Naive B cell (primary cell): ENCODE data around the gene KCNH2. TPM values are rescaled to one million over a fixed set of nuclear protein-coding genes. Genes with fewer than 3 reads are reported as not detected.
A peak's percentile ranks its signal among the peaks of the same experiment; 100 is the strongest.
"Not testable (repeated sequence)": the region's sequence is repeated elsewhere in the genome, so short reads cannot be mapped to it uniquely, and the experiment has no call there.

ENCODE experiments used
- ATAC-seq, 2 donors: fragments of 150-1000 bp; cut with Tn5 transposase; 2 replicates each; pipeline ENCODE4 v1.10.0; 2021; ENCODE audit warnings: low read depth in 2 of 2, mild to moderate bottlenecking in 2 of 2, moderate library complexity in 2 of 2
- DNase-seq: peaks from one replicate; pipeline ENCODE4 v3.0.0; 2022
- H3K27ac Mint-ChIP-seq, 6 donors: one replicate each; pipeline ENCODE4 v1.8.0; 2020 to 2022; ENCODE audit warnings: mild to moderate bottlenecking in 6 of 6, mixed read lengths in 6 of 6, moderate library complexity in 5 of 6, inconsistent platforms in 2 of 6
- H3K27me3 Mint-ChIP-seq, 3 donors: one replicate each; pipeline ENCODE4 v1.8.0; 2021 to 2022; ENCODE audit warnings: mixed read lengths in 3 of 3, mild to moderate bottlenecking in 1 of 3
- H3K36me3 Mint-ChIP-seq, 2 donors: one replicate each; pipeline ENCODE4 v1.8.0; 2020 to 2022; ENCODE audit warnings: mixed read lengths in 2 of 2, inconsistent platforms in 1 of 2, mild to moderate bottlenecking in 1 of 2
- H3K4me1 Mint-ChIP-seq, 3 donors: one replicate each; pipeline ENCODE4 v1.8.0; 2020 to 2022; ENCODE audit warnings: mixed read lengths in 3 of 3, inconsistent platforms in 1 of 3, mild to moderate bottlenecking in 1 of 3, moderate library complexity in 1 of 3
- H3K4me3 Mint-ChIP-seq, 8 donors: one replicate each; pipeline ENCODE4 v1.8.0; 2020 to 2022; ENCODE audit warnings: mild to moderate bottlenecking in 8 of 8, mixed read lengths in 8 of 8, moderate library complexity in 8 of 8, inconsistent platforms in 2 of 8
- H3K9me3 Mint-ChIP-seq, 7 donors: one replicate each; pipeline ENCODE4 v1.8.0; 2020 to 2022; ENCODE audit warnings: mixed read lengths in 7 of 7, mild to moderate bottlenecking in 5 of 7, inconsistent platforms in 2 of 7, moderate library complexity in 1 of 7
- polyA plus RNA-seq, 6 donors: library from polyadenylated mRNA; unstranded; fragments of 300-500 nt; fragmentation: Illumina TruSeq; gene quantifications; one replicate each; pipeline ENCODE4 v1.2.3, GENCODE V29; 2021; ENCODE audit warnings: low read depth in 6 of 6

Gene KCNH2
- polyA plus RNA-seq, 6 donors from 2014 or later, result 0.17 to 0.29 (median 0.29) TPM; not detected in 3

GRCh38 chr7:151017370-151017952 lies 39.3 kb upstream of the KCNH2 start:
- Mint-ChIP-seq H3K27me3 (peaks cover 39 to 73% (median 41%) of the 10 kb centered on the region in 3 donors), H3K4me3 (peak overlapping the region; percentile 63 to 93 (median 88)), H3K9me3 (no peaks in the 10 kb centered on the region), H3K36me3 (no peaks in the 10 kb centered on the region), H3K27ac (peak overlapping the region; percentile 31 to 97 (median 86)), H3K4me1 (peaks cover 47 to 54% (median 48%) of the 10 kb centered on the region in 3 donors)
- ATAC-seq (no peak), DNase-seq (peak; percentile 17)

GRCh38 chr7:151016942-151017341 lies 38.8 kb upstream of the KCNH2 start:
- ATAC-seq (no peak), DNase-seq (no peak)
- Mint-ChIP-seq H3K27ac (peak overlapping the region in 4 of 6 donors; percentile 81 to 97 (median 95)), H3K36me3 (no peaks in the 10 kb centered on the region), H3K4me1 (peaks cover 49 to 56% (median 50%) of the 10 kb centered on the region in 3 donors), H3K27me3 (peaks cover 39 to 73% (median 40%) of the 10 kb centered on the region in 3 donors), H3K9me3 (no peaks in the 10 kb centered on the region), H3K4me3 (peak overlapping the region in 4 of 8 donors; percentile 63 to 88 (median 76))

GRCh38 chr7:151016505-151016904 lies 38.4 kb upstream of the KCNH2 start:
- Mint-ChIP-seq H3K27ac (peak overlapping the region in 5 of 6 donors; percentile 31 to 97 (median 94)), H3K36me3 (no peaks in the 10 kb centered on the region), H3K9me3 (no peaks in the 10 kb centered on the region), H3K27me3 (peaks cover 34 to 73% (median 40%) of the 10 kb centered on the region in 3 donors), H3K4me3 (peak overlapping the region in 4 of 8 donors; percentile 22 to 63 (median 53)), H3K4me1 (peaks cover 49 to 56% (median 50%) of the 10 kb centered on the region in 3 donors)
- ATAC-seq, result no peak
- DNase-seq, result no peak

- no peak for ATAC-seq
- DNase-seq, result no peak
- Mint-ChIP-seq H3K27me3 (peaks cover 29 to 71% (median 36%) of the 10 kb centered on the region in 3 donors), H3K9me3 (no peaks in the 10 kb centered on the region), H3K27ac (peak overlapping the region; percentile 27 to 97 (median 92)), H3K4me1 (peaks cover 49 to 58% (median 52%) of the 10 kb centered on the region in 3 donors), H3K36me3 (no peaks in the 10 kb centered on the region), H3K4me3 (peak overlapping the region in 4 of 8 donors; percentile 22 to 61 (median 49))
These were observed 37.8 kb upstream of the KCNH2 start for GRCh38 chr7:151015967-151016366.

- peaks cover 52 to 64% (median 54%) of the 10 kb centered on the region in 3 donors for H3K4me1 Mint-ChIP-seq
- no peaks in the 10 kb centered on the region for H3K9me3 Mint-ChIP-seq
- H3K27me3 Mint-ChIP-seq, result peaks cover 19 to 71% (median 35%) of the 10 kb centered on the region in 3 donors
- no peak for ATAC-seq
- H3K4me3 Mint-ChIP-seq, result peak overlapping the region; percentile 78 to 98 (median 96)
- H3K36me3 Mint-ChIP-seq, result no peaks in the 10 kb centered on the region
- peak overlapping the region; percentile 91 to 100 (median 96) for H3K27ac Mint-ChIP-seq
- no peak for DNase-seq
These were observed 36.8 kb upstream of the KCNH2 start for GRCh38 chr7:151014950-151015349.

- H3K27me3 Mint-ChIP-seq, result peaks cover 9 to 69% (median 34%) of the 10 kb centered on the region in 3 donors
- ATAC-seq, result peak; percentile 67 to 71
- no peaks in the 10 kb centered on the region for H3K9me3 Mint-ChIP-seq
These were observed 35.8 kb upstream of the KCNH2 start for GRCh38 chr7:151013733-151014497.

GRCh38 chr7:151013356-151013732 lies 35.2 kb upstream of the KCNH2 start:
- peaks cover 44 to 54% (median 45%) of the 10 kb centered on the region in 3 donors for H3K4me1 Mint-ChIP-seq
- no peak for ATAC-seq

More at GRCh38 chr7:151013733-151014497, 35.8 kb upstream of the KCNH2 start:
- peak; percentile 89 for DNase-seq
- H3K36me3 Mint-ChIP-seq, result no peaks in the 10 kb centered on the region
- H3K27ac Mint-ChIP-seq, result peak overlapping the region; percentile 94 to 100 (median 98)
- H3K4me1 Mint-ChIP-seq, result peaks cover 46 to 56% (median 48%) of the 10 kb centered on the region in 3 donors
- H3K4me3 Mint-ChIP-seq, result peak overlapping the region; percentile 85 to 98 (median 96)

GRCh38 chr7:151012911-151013347 lies 34.8 kb upstream of the KCNH2 start:
- peak; percentile 25 for DNase-seq
- Mint-ChIP-seq H3K27ac (peak overlapping the region; percentile 93 to 98 (median 96)), H3K36me3 (no peaks in the 10 kb centered on the region), H3K4me3 (peak overlapping the region in 7 of 8 donors; percentile 53 to 96 (median 81)), H3K4me1 (peaks cover 42 to 54% (median 45%) of the 10 kb centered on the region in 3 donors), H3K9me3 (no peaks in the 10 kb centered on the region), H3K27me3 (peaks cover 2 to 69% (median 31%) of the 10 kb centered on the region in 3 donors)
- ATAC-seq, result peak; percentile 16 to 18

More at GRCh38 chr7:151013356-151013732, 35.2 kb upstream of the KCNH2 start:
- no peaks in the 10 kb centered on the region for H3K36me3 Mint-ChIP-seq
- no peaks in the 10 kb centered on the region for H3K9me3 Mint-ChIP-seq
- peak overlapping the region; percentile 85 to 98 (median 96) for H3K4me3 Mint-ChIP-seq
- DNase-seq, result no peak
- H3K27me3 Mint-ChIP-seq, result peaks cover 6 to 69% (median 31%) of the 10 kb centered on the region in 3 donors
- peak overlapping the region; percentile 93 to 100 (median 98) for H3K27ac Mint-ChIP-seq

GRCh38 chr7:151012031-151012692 lies 34.0 kb upstream of the KCNH2 start:
- no peak for DNase-seq
- H3K9me3 Mint-ChIP-seq, result no peaks in the 10 kb centered on the region
- H3K4me1 Mint-ChIP-seq, result peaks cover 39 to 47% (median 40%) of the 10 kb centered on the region in 3 donors
- no peaks in the 10 kb centered on the region for H3K36me3 Mint-ChIP-seq
- peak overlapping the region; percentile 93 to 98 (median 95) for H3K27ac Mint-ChIP-seq
- peaks cover 0 to 76% (median 31%) of the 10 kb centered on the region in 3 donors for H3K27me3 Mint-ChIP-seq
- H3K4me3 Mint-ChIP-seq, result peak overlapping the region in 7 of 8 donors; percentile 4 to 96 (median 53)
- no peak for ATAC-seq

- H3K27me3 Mint-ChIP-seq, result peaks cover 0 to 77% (median 31%) of the 10 kb centered on the region in 3 donors
- not testable (repeated sequence) for H3K9me3 Mint-ChIP-seq, H3K36me3 Mint-ChIP-seq, DNase-seq, ATAC-seq
- peak overlapping the region in 2 of 8 donors; percentile 73 to 96 for H3K4me3 Mint-ChIP-seq
- peaks cover 39 to 47% (median 40%) of the 10 kb centered on the region in 3 donors for H3K4me1 Mint-ChIP-seq
- H3K27ac Mint-ChIP-seq, result peak overlapping the region; percentile 66 to 98 (median 94)
These were observed 33.5 kb upstream of the KCNH2 start for GRCh38 chr7:151011616-151012015.

GRCh38 chr7:151011097-151011409 lies 32.9 kb upstream of the KCNH2 start:
- ATAC-seq, result no peak
- H3K4me3 Mint-ChIP-seq, result peak overlapping the region in 2 of 8 donors; percentile 1 to 15

GRCh38 chr7:151010307-151011096 lies 32.4 kb upstream of the KCNH2 start:
- peaks cover 32 to 44% (median 38%) of the 10 kb centered on the region in 3 donors for H3K4me1 Mint-ChIP-seq
- no peaks in the 10 kb centered on the region for H3K9me3 Mint-ChIP-seq
- ATAC-seq (no peak), DNase-seq (no peak)
- no peaks in the 10 kb centered on the region for H3K36me3 Mint-ChIP-seq
- H3K27ac Mint-ChIP-seq, result peak overlapping the region in 5 of 6 donors; percentile 28 to 97 (median 69)
- peak overlapping the region in 2 of 8 donors; percentile 15 to 55 for H3K4me3 Mint-ChIP-seq
- peaks cover 0 to 69% (median 34%) of the 10 kb centered on the region in 3 donors for H3K27me3 Mint-ChIP-seq

More at GRCh38 chr7:151011097-151011409, 32.9 kb upstream of the KCNH2 start:
- no peak for DNase-seq
- no peaks in the 10 kb centered on the region for H3K36me3 Mint-ChIP-seq
- H3K9me3 Mint-ChIP-seq, result no peaks in the 10 kb centered on the region
- H3K4me1 Mint-ChIP-seq, result peaks cover 34 to 47% (median 40%) of the 10 kb centered on the region in 3 donors
- H3K27me3 Mint-ChIP-seq, result peaks cover 0 to 72% (median 31%) of the 10 kb centered on the region in 3 donors
- H3K27ac Mint-ChIP-seq, result peak overlapping the region; percentile 28 to 97 (median 56)
